Measurements from ENCODE around the gene ORC4.

The ORC4 gene

DNA sequence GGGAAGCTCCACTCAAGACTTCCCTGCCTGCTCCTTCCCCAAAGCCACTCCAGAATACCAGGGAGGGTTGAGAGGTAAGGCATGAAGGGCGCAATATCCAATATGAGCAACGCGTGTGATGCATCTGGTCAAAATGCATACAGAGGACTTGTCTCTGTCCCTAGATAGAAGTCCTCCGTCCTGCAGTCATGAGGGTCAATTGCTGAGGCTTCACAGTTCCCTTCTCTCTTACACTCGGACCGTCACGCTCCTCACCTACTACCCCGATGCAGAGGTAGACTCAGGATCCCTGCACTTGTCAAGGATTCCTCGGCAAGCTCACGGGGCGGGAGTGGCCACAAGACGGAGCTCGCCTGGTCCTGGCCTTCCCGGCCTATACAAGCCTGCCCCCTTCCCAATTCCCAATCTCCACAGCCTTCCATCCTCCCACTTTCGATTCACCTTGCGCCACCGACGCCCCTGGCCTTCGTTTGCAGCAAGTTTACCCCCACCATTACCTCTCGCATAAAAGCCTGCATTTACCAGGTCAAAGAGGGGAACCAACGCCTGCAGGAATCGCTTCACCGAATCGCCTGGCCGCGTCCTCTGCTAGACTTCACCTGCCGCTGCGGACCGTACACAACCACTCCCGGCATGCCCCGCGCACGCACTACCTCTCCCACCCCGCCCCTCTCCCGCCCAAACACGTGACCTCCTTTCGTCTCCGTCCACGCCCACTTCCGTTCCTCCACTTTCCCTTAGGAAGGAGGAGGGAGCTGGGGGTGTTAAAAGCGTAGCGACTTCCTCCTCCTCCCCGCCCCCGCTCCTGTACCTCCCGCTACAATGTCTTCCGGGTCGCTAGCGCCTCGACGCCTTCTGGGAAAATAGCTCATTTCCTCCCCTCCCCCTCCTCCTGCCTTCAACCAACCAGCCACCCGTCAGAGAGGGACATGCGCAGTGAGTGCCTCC, at the start of gene ORC4:
ORC4 (minus strand) TSS at position 627 of the 948 bp plus-strand sequence. CDS start 44,779 bp downstream, outside the sequence.
- peak; percentile 99 for DNase-seq

DNA sequence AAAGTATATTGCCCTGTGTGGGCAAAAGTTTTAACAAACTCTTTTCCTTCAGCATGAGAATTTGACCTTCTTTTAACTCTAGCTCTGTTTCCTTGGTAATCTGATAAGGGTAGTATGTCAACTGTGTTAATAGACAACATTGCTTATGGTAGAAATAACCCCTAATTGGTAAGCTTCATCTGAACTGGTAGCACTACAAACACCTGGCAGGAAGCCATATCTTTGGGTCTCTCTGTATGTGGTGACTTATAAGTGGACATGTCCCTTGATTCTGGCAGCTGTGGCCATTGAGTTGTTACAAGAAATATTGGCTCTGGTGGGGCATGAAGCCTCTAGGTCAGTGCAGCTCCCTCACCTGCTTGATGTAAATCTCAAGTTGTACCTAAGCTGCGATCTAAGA, 47.3 kb upstream of the ORC4 start:
- no peak for DNase-seq

DNA sequence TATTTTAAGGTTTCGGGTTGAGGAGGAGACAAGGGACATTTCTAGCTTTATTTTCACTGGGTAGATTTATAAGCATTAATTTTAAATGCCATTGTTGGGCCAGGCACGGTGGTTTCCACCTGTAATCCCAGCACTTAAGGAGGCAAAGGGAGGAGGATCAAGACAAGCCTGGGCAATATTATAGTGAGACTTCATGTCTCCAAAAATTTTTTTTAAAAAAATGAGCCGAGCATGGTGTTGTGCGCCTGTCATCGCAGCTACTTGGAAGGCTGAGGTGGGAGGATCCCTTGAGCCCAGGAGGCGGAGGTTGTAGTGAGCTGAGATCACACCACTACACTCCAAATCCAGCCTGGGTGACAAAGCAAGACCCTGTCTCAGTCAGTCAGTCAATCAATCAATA, 45.4 kb upstream of the ORC4 start:
- DNase-seq: no peak

DNA sequence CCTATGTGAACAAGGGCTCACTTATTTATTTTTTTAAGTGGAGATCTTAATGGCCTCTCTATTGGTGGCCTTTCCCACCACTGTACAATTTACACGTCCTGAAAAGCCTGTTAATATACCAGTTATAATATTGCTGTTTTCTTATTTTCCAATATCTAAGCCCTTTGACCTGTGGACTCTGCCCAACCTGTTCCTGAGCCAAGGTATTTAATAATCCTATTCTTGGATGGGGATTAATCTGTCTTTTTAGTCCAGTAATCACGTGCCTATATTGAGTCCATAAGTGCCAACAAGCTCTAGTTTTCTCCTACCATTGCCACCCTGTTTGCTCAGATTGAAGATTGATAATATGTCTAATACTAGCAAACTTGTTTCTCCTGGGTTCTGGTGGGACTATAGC, 43.1 kb upstream of the ORC4 start:
- DNase-seq: no peak

DNA sequence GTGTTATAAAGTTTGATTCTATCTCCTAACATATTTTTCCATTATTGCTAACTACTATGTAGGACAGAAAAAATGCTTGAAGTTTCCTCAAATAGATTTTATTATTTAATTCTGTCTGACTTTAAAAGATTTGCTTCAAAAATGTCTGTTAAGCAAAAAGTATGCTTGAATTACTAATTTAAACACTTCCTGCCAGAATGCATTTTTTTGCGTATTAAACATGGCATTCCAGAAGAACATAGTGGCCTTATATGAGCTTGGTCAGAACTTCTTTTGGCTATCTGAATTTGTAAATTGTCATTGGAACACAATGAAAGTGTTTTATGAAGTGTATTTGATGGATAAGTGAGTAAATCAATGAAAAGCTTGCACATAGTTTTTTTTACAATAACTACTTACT, 38.1 kb upstream of the ORC4 start:
- DNase-seq: no peak

DNA sequence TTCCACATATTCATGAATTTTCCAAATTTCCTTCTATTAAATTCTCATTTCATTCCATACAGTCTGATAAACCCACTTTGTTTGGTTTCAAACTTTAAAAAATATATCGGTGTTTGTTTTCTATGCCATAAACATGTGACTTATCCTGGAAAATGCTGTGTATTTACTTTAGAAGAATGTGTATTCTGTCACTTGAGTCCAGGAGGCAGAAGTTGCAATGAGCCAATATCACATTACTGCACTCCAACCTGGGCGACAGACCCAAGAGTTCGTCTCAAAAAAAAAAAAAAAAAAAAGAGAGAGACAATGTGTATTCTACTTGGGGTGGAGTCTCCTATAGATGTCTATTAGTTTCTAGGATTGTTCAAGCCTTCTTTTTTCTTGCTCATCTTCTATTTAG, 32.1 kb upstream of the ORC4 start:
- no peak for DNase-seq

DNA sequence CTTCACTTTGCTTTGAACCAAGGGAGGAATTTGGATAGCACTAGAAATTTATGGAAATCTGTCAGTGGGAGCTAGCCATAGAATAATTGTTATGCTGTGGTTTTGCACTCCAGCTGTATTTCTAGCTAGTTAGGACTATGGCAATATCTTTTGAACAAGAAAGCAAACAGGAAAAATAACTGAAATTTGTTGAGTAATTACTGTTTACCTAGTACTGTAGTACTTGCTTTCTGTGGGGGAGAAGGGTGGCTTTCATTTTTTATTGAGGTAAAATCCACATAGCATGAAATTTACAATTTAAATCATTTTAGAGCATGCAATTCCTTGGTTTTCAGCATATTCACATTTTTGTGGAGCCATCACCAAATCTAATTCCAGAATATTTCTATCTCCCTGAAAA, 28.7 kb upstream of the ORC4 start:
- no peak for DNase-seq

DNA sequence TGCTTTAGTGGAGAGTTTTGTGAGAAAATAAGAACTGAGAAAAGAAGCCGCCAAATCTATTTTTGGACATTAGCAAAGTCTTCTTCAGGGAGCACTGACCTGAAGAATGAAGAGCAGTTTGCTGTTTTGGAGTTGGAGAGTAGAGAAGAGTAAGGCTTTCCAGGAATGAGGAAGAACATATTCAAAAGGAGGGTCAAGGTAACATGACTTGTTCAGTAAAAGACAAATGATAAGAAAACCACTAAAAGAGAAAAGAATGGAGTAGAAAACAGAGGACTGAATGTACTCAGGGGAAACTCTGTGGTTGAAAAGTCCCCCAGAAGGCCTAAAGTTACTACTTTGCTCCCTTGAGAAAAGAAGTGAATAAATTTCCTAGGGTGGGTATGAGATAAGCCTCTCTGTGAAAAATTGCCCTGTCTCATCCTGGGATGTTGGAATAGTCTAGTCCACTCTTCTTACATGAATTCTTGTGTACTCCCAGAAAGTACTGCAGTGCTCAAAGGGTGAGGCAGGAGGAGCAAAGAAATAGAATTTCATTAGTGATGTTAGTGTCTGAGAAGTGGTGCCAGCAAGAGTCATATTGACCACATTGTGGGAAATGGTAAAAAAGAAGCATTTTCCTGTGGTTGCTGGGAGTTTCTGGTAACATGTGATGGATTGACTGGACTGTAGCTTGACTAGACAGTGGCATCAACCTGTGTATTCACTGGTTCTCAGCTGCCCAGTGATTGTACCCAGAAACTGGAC, 28.1 kb upstream of the ORC4 start:
- no peak for DNase-seq

DNA sequence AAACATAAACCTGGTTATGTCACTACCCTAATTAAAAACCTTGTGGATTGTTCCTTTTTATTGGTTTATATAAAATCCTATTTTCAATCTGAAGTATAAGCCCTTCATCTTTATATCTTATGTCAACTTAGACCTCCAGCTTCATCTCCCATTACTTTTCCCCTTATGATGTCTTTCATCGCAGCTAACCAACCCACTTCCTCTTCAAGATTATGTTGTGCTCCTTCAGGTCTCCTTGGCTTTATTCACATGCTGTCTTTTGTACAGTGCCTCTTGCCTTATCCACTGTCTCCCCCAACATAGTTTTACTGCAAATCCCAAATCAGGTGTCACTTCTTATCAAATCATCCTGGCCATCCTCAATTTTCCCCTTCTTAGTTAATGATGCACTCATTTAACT, 26.3 kb upstream of the ORC4 start:
- DNase-seq: no peak

DNA sequence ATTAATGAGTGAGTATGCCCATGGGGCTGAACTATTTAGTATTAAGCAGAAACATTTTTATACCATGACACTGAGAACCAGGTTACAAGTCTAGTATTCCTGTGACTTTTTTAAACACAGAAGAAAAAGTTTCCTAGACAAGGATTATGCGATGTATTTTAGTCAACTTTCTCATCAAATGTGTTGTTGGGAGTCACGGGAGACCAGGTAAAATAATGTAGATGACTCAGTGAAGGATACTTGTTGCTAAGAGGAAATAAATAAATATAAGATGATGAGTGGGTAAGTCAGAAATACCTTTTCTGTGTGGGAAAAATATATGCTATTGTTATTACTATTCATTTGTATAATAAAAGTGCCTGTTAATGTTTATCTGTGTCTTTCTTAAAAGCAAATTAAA, 23.8 kb upstream of the ORC4 start:
- DNase-seq: no peak

DNA sequence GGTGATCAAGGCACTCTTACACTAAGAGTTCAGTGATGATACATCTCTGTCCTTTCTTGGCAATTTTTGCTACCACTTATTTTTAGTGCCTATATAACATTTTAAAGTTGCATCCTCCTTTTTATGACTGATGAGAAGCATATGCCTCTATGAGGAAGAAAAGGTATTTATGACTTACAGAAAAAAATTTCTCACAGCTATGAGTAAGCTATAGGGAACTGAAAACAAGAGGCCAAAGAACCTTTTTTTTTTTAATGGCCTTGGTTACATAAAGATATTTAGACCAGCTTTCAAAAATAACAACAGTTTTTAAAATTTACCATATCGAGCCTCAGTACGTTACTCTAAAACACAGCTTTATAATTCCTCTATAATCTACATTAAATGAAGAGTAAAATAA, 21.7 kb upstream of the ORC4 start:
- DNase-seq: no peak

DNA sequence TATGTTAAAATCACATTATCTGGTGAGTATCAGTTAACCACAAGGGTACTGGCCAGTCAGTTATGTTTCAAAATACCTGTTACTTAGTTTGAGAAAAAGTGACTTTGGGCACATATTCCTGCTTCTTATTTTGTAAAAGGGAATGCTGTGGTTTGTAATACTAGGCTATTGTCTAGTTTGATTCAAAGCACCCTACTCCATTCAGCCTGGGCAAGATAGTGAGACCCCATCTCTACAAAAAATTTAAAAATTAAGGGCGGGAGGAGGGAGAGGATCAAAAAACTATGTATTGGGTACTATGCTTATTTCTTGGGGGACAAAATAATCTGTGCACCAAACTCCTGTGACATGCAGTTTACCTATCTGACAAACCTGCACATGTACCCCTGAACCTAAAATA, 19.2 kb upstream of the ORC4 start:
- DNase-seq: no peak

DNA sequence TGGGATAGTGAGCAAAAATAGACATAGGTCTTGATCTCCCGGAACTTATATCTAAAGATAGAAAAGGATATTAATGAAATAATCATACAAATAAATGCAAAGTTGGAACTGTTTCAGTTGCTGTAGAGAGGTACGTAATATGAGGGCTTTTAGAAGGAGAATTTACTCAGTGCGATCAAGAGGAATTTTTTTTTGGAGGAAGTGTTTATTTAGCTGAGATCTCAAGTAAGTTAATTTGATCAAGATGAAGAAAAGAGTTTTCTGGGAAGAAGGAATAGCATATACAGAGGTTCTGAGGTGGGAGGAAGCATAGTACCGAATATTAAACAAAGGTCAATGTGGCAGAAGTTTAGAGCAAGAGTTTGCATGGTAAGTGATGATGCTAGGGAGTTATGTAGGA, 11.7 kb upstream of the ORC4 start:
- no peak for DNase-seq

DNA sequence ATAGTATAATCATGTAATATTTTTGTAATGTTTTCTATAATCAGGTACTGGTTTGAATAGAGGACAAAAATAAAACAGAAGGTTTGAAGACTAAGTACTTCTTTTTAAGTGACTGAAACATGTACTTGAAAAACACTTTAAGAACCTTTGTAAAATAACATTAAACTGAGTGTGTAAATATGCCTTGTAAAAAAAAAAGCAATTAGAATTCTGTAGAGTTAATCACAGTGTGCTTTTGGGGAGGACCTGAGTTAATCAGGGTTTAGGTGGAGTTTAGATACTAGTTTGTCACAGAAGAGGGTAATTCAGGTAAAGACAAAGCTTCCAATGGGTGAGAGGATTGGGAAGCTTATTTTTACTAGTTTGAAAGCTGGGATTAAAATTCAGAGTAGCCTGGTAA, 10.6 kb upstream of the ORC4 start:
- DNase-seq: no peak

DNA sequence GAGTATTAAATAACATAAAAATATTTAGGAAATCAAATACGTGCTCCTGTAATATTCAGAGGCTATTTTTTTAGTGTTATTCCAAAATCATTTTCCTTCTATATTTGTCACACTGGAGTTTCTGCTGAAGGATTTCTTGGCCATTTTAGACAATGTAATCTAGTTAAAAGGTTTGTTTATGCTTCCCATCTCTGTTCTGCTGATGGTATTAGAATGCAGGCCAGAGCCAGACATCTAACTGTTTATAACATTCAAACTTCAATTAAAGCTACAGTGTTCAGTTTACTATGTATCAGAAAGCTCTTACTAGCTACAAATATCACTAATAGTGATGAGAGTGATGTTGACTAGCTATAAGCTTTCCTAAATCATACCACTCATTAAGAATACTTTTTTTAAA, 8.2 kb upstream of the ORC4 start:
- no peak for DNase-seq

DNA sequence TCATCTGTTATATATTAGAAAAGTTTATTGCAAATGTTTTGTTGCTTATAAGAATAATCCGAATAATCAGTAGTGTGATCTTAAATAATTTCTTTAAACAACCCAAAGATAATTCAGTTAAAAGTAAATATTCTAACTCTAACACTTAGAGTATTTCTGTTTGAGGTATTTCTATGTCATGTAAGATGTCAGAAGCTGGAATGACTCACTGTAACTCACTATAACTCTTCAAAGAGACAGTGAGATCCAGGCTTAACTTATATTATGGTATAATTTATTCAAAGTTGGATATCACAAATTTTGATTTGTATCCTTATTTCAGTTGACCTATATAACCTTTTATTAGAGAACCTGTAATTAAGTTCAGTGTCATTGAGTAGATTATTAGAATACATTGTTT, 7.3 kb upstream of the ORC4 start:
- DNase-seq: no peak

DNA sequence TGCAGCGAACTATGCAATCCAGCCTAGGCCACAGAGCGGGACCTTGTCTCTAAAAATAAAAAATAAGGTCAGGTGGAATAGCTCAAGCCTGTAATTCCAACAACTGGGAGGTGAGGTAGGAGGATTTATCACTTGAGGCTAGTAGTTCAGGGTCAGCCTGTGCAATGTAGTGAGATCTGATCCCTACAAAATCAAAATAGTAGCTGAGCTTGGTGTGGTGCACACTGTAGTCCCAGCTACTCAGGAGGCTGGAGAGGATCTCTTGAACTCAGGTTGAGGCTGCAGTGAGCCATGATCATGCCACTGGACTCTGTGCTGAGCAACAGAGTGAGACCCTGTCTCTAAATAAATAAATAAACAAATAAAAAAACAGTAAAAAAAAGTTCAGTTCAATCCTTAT, 6.0 kb upstream of the ORC4 start:
- no peak for DNase-seq

DNA sequence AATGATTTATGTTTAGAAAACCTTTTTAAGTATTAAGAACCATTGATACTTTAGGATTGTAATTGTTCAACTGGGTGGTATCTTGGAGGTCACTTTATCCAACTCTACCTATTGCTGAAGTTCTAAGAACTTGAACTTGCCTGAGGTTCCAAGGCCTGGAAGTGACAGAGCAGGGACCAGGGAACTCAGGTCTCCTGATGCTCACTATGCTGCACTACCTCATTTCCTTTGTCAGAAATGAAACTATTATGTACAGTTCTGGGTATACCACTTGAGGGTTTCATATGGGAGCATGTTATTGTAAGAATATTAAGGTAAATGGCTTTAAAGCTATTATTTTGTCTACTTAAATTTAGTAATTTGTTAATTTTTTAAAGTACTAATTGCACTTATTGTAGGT, 3.3 kb upstream of the ORC4 start:
- peak in 1 of 2 donors; percentile 40 for DNase-seq

DNA sequence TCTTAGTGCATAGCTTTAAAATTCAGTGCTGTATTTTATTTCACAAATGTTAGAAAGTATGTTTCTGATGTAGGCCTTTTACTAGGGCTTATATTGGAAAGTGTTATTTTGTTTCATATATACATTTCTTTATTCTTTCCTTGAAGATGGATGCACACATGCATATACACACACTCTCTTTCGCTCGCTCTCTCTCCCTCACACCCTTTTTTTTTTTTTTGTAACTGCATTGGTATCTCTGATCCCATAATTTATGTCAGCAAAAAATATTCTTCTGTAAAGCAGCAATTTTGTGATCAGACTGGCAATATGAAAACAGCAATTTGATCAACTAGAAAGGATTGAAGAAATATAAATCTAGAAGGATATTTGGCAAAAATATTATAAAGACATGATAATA, 2.3 kb upstream of the ORC4 start:
- no peak for DNase-seq

DNA sequence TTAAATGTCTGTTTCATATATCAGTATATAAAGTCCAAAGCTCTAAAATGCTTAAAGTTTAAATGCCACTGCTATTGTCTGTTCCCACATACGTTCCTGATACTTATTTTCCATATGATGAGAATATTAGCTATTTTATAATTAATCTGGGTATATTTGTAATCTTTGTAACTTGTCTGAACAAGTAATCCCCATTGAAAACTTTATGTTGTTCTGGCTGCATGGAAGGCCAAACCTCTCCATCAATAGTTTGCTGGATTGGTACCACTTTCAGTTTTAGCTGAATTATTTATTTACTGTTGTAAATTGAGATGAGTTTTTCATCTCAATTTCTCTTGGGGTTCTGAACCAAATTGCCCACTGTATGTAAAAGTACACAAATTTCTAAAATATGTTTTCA, 1.8 kb upstream of the ORC4 start:
- no peak for DNase-seq

DNA sequence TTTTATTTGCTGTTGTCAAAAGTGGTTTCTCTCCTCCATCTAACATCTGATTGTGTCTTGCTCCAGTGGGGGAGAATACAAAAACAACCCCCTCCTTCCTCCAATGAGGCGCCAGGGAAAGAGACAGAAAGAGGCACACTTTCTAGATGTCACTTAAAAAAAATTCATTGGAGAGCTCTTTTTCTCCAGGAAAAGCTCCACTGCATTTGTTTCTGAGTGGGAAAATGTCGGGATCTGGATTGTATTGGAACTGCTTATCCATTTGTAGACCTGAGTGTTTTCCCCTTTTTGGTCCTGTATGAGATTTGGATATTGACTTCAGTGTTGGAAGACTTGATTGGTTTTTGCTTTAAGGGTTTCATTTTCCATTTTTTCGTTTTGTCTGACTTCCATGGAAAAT, 1.3 kb upstream of the ORC4 start:
- no peak for DNase-seq

DNA sequence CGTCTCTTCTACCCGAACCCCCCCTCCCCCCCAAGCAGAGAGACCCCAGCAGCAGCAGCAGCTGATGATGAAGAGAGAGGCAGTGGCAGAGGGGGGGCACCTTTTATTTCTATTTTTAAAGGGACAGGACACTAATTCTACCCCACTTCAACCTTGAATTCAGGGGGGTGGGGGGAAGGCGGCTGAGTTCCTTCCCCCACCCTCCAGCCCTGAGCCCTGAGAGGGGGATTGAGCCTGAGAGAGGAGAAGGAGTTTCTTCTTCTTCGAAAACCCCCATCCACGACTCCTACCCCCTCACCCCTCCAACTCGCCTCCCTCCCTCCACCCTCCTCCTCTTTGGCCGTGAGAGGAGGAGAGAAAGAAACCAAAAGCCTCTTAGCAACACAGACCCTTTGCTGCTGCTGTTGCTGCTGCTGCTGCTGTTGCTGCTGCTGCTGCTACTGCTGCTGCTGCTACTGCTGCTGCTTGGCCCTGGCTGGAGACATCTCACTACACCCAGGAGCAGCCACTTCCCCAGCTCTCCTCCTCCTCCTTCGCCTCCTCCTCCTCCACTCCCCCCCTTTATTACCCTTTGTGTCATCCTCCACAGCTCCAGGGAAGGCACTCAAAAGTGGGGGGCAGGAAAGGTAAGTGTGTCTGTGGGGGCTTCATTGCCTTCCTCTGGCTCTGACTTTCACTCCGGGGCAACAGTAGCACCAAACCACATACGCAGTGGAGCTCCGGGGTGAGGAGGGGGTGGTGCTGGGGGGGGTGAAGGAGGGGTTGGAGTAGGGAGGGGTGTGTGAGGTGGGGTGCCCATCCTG, 723 bp upstream of the ORC4 start, which contains the start of gene MBD5:
MBD5 (plus strand) TSS at position 33 of the 803 bp plus-strand sequence.
- DNase-seq: peak; percentile 69 to 80

DNA sequence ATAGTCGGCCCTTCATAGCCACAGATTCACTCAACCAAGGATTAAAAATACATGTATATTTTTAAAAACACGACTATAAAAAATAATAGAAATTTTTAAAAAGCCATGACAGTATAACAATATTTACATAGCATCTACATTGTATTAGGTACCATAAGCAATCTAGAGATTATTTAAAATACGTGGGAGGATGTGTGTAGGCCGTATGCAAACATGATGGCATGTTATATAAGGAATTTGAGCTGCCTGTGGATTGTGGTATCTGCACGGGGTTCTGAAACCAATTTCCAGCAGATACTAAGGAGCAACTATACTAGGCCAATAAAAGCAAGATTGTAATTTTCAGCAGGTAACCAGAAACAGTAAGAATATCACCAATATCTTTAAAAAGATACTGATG, 5.9 kb downstream of the ORC4 start:
- DNase-seq: no peak

All from CD4-positive, alpha-beta T cell treated with Interleukin-4 for 1 hour (primary cell).